Measurements from ENCODE around the gene KCNJ16. TPM values are rescaled to one million over a fixed set of nuclear protein-coding genes. Genes with fewer than 3 reads are reported as not detected.

Gene KCNJ16
- total RNA-seq, 1 donor from 2014 or later = not detected

DNA sequence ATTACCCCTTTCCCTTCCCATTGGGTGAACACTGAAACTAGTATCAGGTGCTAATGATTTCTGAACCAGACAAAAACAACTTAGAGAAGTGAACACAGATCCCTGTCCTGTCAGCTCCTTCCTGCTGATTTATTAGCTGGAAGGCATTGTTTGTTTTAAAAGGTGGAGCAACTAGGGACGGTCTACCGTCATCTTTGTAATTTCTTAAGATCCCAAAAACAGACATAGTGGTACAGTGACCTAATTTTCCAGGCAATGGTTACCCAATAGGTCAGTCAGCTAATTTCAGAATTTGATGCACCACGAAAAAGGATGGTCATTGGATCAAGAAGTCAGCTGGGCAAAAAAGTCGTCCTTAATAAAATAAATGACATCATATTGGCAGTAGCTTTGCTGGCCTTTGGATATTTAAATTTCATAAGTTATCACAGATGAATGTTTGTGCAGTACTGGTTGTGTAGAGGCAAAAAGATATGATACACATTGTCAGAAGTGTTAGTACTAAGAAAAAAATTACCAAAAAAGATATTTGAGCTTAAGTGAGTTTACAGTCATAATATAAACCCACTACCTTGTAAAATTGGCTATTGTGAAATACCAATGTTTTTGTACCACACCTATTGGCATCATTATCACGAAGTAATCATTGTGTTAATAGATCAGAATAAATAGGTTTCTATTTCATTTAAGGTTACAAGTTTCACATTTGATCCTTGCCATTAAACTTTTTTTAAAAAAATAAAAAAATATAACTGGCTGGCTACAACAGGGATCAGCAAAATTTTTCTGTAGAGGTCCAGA, 27.2 kb upstream of the KCNJ16 start:
- intact Hi-C loops (cut with DNase I) = no loop called here
- H3K27ac ChIP-seq = no peak overlapping the region
- no peaks in the 10 kb centered on the region for H3K9me3 ChIP-seq
- H3K4me1 ChIP-seq = no peaks in the 10 kb centered on the region
- DNase-seq (ENCODE audit: extremely low spot score in 2 of 2) = no peak
- H3K4me3 ChIP-seq = no peak overlapping the region
- TF ChIP-seq CTCF (IDR thresholded peaks at IDR 0.05) = no peak
- no peak for TF ChIP-seq POLR2A (IDR thresholded peaks at IDR 0.05)
- no peak for TF ChIP-seq POLR2AphosphoS5 (IDR thresholded peaks at IDR 0.05; ENCODE audit: insufficient read depth in 1 of 2, low read depth in 1 of 2)
- H3K27me3 ChIP-seq = no peaks in the 10 kb centered on the region
- no peaks in the 10 kb centered on the region for H3K36me3 ChIP-seq

DNA sequence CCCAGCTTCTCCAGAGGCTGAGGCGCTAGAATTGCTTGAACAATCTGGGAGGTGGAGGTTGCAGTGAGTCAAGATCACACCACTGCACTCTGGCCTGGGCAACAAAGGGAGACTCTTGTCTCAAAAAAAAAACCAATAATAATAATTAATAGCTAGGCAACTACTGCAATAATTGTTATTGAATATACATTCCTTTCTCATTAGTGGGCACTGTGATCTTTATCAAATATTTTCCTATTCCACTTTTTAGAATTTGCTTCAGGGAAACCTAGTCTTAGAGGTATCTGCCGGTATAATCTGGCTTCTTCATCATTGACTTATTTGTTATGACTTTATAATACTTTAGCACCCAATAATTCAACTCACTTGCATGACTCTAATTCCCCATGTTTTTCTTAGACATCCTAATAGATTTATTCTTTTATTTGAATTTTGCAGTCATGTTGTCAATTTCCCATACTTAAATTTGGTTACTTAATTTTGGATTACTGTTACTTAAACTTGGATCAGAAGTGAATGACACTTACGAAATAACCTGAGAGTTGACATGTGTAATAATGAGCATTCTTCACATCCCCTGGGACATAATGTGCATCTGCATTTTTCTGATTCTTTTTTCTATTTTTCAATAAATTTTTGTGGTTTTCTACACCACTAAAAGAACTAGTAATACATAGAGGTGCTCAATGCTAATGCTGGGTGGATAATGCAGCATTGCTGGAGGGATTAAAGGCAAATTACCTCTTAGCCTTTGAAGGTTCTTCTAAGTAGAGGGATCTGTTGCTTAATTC, 25.0 kb upstream of the KCNJ16 start:
- intact Hi-C loops (cut with DNase I) = no loop called here
- no peak overlapping the region for H3K27ac ChIP-seq
- no peak for DNase-seq (ENCODE audit: extremely low spot score in 2 of 2)
- H3K9me3 ChIP-seq = no peaks in the 10 kb centered on the region
- no peaks in the 10 kb centered on the region for H3K4me1 ChIP-seq
- H3K36me3 ChIP-seq = no peaks in the 10 kb centered on the region
- no peak overlapping the region for H3K4me3 ChIP-seq
- H3K27me3 ChIP-seq = no peaks in the 10 kb centered on the region
- TF ChIP-seq POLR2AphosphoS5 (IDR thresholded peaks at IDR 0.05; ENCODE audit: insufficient read depth in 1 of 2, low read depth in 1 of 2) (no peak), POLR2A (IDR thresholded peaks at IDR 0.05) (no peak), CTCF (IDR thresholded peaks at IDR 0.05) (no peak)

DNA sequence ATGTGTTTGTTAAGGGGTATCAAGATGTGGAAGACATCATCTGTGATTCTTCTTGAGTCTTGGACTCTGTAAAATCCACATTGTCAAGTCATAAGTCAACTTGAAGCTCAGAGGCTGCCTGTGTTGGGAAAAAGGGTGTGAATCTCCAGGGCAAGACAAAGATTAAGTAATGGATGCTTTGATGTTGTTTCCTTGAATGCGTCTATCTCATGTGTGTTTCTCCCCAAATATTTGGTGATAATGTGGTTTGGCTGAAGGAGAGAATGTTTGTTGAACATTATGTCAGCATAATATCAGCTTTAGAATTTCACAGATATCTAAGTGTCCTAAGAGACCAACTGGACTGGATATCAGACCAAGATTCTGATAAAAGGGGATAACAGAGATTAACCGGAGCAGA, 24.1 kb upstream of the KCNJ16 start:
- no peak overlapping the region for H3K4me3 ChIP-seq
- no peaks in the 10 kb centered on the region for H3K9me3 ChIP-seq
- H3K27ac ChIP-seq = no peak overlapping the region
- no peaks in the 10 kb centered on the region for H3K36me3 ChIP-seq
- no peak for TF ChIP-seq POLR2AphosphoS5 (IDR thresholded peaks at IDR 0.05; ENCODE audit: insufficient read depth in 1 of 2, low read depth in 1 of 2)
- TF ChIP-seq CTCF (IDR thresholded peaks at IDR 0.05) = no peak
- TF ChIP-seq POLR2A (IDR thresholded peaks at IDR 0.05) = no peak
- no peak for DNase-seq (ENCODE audit: extremely low spot score in 2 of 2)
- H3K27me3 ChIP-seq = no peaks in the 10 kb centered on the region
- H3K4me1 ChIP-seq = no peaks in the 10 kb centered on the region
- intact Hi-C loops (cut with DNase I) = no loop called here

GRCh38 chr17:70053241-70054234, 21.5 kb upstream of the KCNJ16 start:
- no peaks in the 10 kb centered on the region for H3K4me1 ChIP-seq
- H3K27me3 ChIP-seq = no peaks in the 10 kb centered on the region
- H3K36me3 ChIP-seq = no peaks in the 10 kb centered on the region
- TF ChIP-seq CTCF (IDR thresholded peaks at IDR 0.05) (no peak), POLR2A (IDR thresholded peaks at IDR 0.05) (no peak), POLR2AphosphoS5 (IDR thresholded peaks at IDR 0.05; ENCODE audit: insufficient read depth in 1 of 2, low read depth in 1 of 2) (no peak)
- peak overlapping the region in 1 of 2 donors; percentile 27 for H3K4me3 ChIP-seq
- H3K9me3 ChIP-seq = no peaks in the 10 kb centered on the region
- intact Hi-C loops (cut with DNase I) = no loop called here
- H3K27ac ChIP-seq = no peak overlapping the region
- DNase-seq (ENCODE audit: extremely low spot score in 2 of 2) = no peak

Data from vagina (tissue), 2 donors.